PFSK-1 (cell line): Measurements from ENCODE around the gene ZAP70.

Source experiments
- POLR2AphosphoS5 ChIP-seq: IDR thresholded peaks from 2 replicates; pipeline ENCODE4 v1.6.1; 2012; ENCODE audit warnings: low read depth, mild to moderate bottlenecking, control low read depth, low read length, moderate library complexity
- TF ChIP-seq, protein P1 (sequence below), 2 experiments: IDR thresholded peaks; 2 replicates each; pipeline versions ENCODE4 v1.6.1 to v1.8.0; 2011 to 2012; ENCODE audit warnings: low read depth in 2 of 2, low read length in 2 of 2, control low read depth in 1 of 2, inconsistent platforms in 1 of 2, mild to moderate bottlenecking in 1 of 2, moderate library complexity in 1 of 2; ENCODE audit not compliant: insufficient read depth in 1 of 2

DNA sequence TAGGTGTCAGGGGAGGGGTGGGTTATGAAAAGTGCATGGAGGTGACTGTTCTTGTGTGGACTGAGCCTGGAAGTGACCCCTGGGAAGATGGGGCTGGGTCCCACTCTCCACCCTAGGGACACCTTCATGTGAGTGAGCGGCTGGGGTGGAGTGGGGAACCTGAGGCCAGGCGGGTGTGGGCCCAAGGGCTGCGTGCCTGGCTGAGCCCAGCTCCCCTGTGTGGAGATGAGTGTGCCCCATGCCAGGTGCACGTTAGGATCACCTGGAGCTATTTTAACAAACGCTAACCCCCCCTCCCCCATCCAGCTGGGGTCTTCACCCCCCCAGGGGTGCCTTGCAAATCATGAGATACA lies 26.5 kb downstream of the ZAP70 start:
- no peak for TF ChIP-seq POLR2AphosphoS5
- TF ChIP-seq, protein P1, sequence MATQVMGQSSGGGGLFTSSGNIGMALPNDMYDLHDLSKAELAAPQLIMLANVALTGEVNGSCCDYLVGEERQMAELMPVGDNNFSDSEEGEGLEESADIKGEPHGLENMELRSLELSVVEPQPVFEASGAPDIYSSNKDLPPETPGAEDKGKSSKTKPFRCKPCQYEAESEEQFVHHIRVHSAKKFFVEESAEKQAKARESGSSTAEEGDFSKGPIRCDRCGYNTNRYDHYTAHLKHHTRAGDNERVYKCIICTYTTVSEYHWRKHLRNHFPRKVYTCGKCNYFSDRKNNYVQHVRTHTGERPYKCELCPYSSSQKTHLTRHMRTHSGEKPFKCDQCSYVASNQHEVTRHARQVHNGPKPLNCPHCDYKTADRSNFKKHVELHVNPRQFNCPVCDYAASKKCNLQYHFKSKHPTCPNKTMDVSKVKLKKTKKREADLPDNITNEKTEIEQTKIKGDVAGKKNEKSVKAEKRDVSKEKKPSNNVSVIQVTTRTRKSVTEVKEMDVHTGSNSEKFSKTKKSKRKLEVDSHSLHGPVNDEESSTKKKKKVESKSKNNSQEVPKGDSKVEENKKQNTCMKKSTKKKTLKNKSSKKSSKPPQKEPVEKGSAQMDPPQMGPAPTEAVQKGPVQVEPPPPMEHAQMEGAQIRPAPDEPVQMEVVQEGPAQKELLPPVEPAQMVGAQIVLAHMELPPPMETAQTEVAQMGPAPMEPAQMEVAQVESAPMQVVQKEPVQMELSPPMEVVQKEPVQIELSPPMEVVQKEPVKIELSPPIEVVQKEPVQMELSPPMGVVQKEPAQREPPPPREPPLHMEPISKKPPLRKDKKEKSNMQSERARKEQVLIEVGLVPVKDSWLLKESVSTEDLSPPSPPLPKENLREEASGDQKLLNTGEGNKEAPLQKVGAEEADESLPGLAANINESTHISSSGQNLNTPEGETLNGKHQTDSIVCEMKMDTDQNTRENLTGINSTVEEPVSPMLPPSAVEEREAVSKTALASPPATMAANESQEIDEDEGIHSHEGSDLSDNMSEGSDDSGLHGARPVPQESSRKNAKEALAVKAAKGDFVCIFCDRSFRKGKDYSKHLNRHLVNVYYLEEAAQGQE (IDR thresholded peaks at IDR 0.05; ENCODE audit: insufficient read depth in 1 of 2, low read depth in 2 of 2, low read length in 2 of 2) = no peak
